ENCODE measurements around the gene STMN3.

Gene STMN3

GRCh38 chr20:63691711-63692435 lies 38.6 kb upstream of the STMN3 start:
- DNase-seq: no peak

- no peak for DNase-seq
Measured at GRCh38 chr20:63690898-63691710, 37.9 kb upstream of the STMN3 start.

- no peak for DNase-seq
Measured at GRCh38 chr20:63690003-63690897, 37.0 kb upstream of the STMN3 start.

GRCh38 chr20:63689046-63690002 lies 36.1 kb upstream of the STMN3 start:
- no peak for DNase-seq

- DNase-seq: no peak
Measured at GRCh38 chr20:63688228-63689045, 35.2 kb upstream of the STMN3 start.

DNA sequence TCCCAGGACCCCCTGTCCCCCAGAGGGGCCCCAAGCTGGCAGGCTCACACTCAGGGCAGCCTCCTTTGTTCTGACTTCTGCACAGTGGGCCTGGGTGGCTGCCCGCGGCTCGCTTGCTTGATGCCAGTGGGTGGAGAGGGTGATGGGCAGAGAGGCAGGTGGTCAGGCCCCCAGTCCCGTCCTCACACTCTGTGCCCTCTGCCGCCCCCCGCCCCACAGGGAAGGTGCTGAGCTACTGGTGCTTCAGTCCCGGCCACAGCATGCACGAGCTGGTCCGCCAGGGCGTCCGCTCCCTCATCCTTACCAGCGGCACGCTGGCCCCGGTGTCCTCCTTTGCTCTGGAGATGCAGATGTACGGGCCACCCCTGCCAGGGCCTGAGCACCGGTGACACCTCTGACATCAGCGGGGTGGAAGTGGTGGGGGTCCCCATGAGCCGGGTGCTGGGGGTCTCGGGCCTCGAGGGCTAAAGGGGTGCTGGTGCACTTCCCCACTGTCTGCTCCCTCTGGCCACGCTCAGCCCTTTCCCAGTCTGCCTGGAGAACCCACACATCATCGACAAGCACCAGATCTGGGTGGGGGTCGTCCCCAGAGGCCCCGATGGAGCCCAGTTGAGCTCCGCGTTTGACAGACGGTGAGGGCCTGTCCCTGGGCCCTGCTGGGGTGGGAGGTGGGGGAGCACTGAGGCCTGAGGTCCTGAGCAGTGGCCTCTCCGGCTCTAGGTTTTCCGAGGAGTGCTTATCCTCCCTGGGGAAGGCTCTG lies 34.4 kb upstream of the STMN3 start:
- DNase-seq: no peak

DNA sequence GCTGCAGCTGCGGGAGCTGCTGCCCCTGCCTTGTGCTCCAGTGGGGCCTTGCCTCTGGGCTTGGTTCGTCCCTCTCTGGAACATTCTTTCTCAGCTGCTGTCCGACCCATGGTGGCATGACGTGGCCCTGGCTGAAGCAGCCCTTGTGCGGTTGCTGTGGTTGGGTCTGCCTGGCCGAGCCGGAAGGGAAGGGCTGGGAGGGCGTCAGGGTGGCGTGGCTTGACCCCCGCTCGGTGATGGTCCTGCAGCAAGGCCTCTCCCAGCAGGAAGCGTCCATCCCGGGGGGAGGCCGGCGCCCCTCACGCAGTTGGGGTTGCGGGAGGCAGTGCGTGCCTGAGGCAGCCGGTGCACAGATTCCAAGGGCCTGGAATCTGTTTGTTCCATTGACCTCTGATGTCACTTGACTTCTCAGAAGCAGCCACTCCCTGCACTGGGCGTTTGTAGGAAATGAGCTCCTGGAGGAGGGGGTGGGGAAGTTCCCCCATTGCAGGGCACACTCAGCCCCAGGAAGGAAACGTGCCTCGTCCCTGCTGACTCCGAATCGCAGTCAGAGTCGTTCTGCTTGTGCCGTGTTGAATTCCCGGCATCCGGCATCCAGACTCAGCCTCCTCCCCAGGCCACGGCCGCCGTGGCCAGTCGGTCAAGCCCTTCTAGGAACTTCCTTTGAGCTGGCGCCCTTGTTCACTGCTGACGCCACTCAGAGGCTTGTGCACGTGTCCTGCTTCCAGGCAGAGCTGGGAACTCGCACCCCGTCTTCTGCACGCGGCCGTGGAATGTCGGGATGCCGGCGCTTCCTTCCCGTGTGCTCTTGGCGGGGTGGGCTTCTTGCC lies 33.5 kb upstream of the STMN3 start:
- no peak for DNase-seq

DNA sequence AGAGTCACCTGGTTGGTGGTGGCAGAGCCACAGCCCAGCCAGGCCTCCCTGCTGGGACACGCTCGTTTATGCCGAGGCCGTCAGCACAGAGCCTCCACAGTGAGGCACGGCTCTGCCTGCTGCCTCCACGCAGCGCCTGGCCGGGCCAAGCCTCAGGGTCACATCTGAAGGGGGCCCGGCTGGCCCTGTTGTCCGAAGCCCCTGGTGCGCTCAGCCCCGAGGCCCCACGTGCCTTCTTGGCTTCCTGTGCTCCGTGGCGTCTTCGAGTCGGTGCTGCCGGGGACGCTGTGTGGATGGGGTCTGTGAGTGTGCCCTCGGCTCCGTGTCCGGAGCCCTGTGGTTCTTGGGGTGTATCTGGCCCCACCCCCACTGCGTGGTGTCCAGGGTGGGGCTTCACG lies 32.9 kb upstream of the STMN3 start:
- no peak for DNase-seq

DNA sequence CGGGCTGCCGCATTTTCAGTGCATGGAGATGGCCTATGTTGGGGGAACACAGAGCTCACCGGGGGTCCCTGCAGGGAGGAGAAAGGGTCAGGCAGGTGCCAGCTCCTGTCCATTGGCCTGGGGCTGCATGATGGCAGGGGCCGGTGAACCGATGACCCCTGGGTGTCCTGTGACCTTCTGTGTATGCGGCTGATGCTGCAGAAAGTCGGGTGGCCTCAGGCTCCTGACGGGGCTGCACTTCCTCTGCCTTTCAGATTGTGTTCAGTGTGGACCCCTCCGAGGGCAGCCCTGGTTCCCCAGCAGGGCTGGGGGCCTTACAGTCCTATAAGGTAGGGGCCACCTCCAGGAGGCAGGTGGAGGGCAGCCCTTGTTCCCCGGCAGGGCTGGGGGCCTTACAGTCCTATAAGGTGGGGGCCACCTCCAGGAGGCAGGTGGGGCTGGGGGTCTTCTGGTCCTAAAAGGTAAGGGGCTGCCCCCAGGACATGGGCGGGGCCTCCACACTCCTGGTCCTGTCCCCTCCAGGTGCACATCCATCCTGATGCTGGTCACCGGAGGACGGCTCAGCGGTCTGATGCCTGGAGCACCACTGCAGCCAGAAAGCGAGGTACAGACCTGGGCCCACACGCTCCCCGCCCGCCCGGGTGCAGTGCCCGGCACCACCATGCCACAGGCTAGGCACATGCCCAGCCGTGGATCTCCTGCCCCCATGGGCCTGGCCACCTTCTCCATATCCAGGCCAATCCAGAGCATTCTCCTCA lies 32.2 kb upstream of the STMN3 start:
- no peak for DNase-seq

GRCh38 chr20:63682384-63683139 lies 29.3 kb upstream of the STMN3 start:
- DNase-seq: no peak

DNA sequence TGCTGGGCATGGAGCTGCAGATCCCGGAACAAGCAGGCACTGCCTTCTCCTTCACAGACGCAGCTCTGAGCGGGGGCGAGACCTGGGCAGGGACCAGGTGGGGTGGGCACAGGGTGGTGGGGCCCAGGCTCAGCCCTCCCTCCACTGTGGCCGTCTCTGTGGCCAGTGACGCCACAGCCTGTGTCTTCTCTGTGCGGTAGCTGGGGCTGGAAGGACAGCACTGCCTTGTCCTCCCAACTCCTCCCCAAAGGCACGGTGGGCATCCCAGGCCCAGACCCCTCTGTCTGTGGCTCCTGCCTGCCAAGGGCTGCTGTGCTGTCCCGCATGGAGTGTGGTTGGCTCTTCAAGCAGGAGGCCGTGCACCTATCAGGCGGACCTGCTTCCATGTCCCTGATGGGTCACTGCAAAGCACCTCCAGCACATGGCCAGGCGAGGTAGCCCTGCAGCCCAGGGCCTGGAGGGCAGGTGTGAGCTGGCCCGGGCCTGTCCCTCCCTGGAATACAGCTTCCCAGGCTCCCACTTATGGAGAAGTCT lies 28.5 kb upstream of the STMN3 start:
- no peak for DNase-seq

DNA sequence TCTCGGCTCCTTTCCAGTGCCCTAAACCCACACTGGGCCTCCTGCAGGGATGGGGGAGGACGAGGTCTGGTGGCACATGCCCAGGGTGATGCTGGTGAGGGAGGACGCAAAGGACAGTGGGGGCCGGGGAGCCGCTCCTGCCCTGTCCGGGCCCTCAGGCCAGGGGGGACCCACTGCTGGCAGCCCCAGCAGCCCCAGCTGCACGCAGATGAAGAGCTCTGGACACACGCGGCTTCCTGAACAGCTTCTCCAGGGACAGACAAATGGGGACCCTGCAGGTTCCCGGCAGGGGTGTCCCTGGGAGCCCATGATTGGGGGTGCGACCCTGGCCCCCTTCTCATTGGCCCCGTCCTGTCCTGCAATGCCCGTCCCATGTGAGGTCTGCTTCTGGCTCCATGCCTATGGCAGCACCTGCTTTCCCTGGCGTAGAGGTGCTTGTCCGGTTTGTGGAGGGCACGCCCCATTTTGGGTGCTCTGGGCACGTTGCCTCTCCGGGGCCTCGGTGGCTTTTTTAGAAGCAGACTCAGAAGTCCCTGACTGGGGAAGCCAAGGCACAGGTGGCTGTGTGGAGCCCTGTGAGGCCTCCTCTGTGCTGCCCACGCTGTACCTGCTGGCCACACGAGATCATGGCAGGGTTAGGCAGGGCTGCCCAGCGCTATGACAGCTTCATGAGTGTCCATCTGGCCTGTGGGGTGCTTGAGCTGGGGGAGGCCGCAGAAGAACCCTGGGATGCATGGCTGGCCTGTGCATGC lies 27.8 kb upstream of the STMN3 start:
- DNase-seq: no peak

GRCh38 chr20:63680427-63680826 lies 27.2 kb upstream of the STMN3 start:
- DNase-seq: no peak

DNA sequence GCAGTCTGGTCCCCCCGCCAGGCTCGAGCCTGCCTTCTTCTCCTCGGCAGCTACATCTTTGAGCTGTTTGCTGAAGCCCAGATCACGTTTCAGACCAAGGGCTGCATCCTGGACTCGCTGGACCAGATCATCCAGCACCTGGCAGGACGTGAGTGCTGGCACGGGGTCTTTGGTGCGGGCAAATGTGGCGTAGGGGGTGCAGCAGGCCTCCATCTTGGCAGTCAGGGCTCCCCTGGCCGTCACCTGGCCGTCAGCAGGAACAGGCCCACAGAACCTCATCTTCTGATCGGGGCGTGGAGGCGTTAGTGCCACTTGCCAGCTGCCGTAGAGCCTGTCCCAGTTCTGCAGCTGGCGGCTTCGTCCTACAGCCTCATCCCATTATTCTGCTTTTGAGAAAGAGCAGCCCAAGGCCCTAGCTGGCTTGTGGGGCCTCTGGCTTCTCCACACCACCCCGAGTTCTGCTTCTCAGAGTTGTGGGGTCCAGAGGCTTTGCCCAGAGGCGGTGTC lies 26.6 kb upstream of the STMN3 start:
- DNase-seq: no peak

DNA sequence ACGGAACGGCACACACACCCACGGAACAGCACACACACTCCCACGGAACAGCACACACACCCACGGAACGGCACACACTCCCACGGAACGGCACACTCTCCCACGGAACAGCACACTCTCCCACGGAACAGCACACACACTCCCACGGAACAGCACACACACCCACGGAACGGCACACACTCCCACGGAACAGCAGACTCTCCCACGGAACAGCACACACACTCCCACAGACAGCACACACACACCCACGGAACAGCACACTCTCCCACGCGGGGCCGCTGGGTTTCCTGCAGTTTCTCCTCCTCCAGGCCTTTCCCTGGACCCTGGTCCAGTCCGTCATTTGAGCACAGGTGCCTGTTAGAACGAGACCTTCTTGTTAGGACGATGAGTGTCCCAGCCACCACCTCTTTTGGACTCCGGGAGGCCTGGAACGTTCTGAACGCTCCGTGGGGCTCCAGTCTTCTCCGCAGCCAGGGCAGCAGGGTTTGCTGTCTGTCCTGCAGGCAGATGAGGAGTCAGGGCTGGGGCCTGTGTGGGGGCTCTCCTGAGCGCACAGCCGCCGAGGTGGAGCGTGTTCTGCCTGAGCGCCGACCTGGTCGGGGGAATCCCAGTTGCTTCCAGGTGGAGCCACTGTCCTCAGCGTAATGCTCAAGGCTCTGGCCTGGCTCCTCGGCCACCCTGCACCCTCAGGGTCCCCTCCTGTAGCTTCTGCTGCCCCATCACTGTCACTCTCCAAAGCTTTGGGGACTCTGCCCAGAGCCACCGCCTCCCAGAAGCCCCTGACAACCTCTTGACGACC lies 25.6 kb upstream of the STMN3 start:
- no peak for DNase-seq

- no peak for DNase-seq
Measured at GRCh38 chr20:63678071-63678470, 24.8 kb upstream of the STMN3 start.

Measured in NCI-H1436 treated with DMSO at 0.1 percent for 48 hours (cell line).